Activated B cell treated with CpG ODN at 0.5 μM for 24 hours (primary cell): ENCODE measurements around the gene VPS26B. TPM values are rescaled to one million over a fixed set of nuclear protein-coding genes. Genes with fewer than 3 reads are reported as not detected.

ENCODE experiments used
- ATAC-seq: fragments of 200-7000 bp; cut with Tn5 transposase; one replicate; pipeline ENCODE4 v1.10.0; 2021; ENCODE audit warnings: low read depth, mild to moderate bottlenecking, moderate library complexity
- CTCF ChIA-PET: fragments of 350-600 bp; sonication (Branson Sonifier 250); formaldehyde crosslinking; loops from one replicate; lab custom pipeline; 2021; ENCODE audit warnings: antibody characterized with exemption; lab: Charles Lee
- POLR2A ChIA-PET: fragments of 350-600 bp; sonication (Branson Sonifier 250); formaldehyde crosslinking; loops from one replicate; lab custom pipeline; 2021; ENCODE audit warnings: antibody characterized with exemption; lab: Charles Lee
- DNase-seq: peaks from one replicate; pipeline ENCODE4 v3.0.0; 2022
- H3K27ac Mint-ChIP-seq: one replicate; pipeline ENCODE4 v1.8.0; 2020; ENCODE audit warnings: mixed read lengths
- H3K27me3 Mint-ChIP-seq: one replicate; pipeline ENCODE4 v1.8.0; 2021; ENCODE audit warnings: mixed read lengths
- H3K36me3 Mint-ChIP-seq: one replicate; pipeline ENCODE4 v1.8.0; 2021; ENCODE audit warnings: low read depth, mixed read lengths
- H3K4me1 Mint-ChIP-seq: one replicate; pipeline ENCODE4 v1.8.0; 2021; ENCODE audit warnings: mixed read lengths
- H3K4me3 Mint-ChIP-seq: one replicate; pipeline ENCODE4 v1.8.0; 2020; ENCODE audit warnings: mild to moderate bottlenecking, mixed read lengths
- H3K9me3 Mint-ChIP-seq: one replicate; pipeline ENCODE4 v1.8.0; 2020; ENCODE audit warnings: mixed read lengths
- intact Hi-C: fragments of 100-400 bp; cut with micrococcal nuclease; formaldehyde crosslinking; loops from one replicate; pipeline ENCODE4 v1.15.1; 2024
- total RNA-seq: library from RNA; stranded (reverse); gene quantifications from 2 replicates; pipeline ENCODE4 v1.2.3, GENCODE V29; 2022
- TF ChIP-seq, protein P1 (sequence below): fragments of 200-600 bp; IDR thresholded peaks from one replicate; pipeline ENCODE4 v1.8.0; 2022; ENCODE audit warnings: antibody characterized with exemption, mild to moderate bottlenecking

Gene VPS26B
- total RNA-seq, 1 donor from 2014 or later, result 11.4 TPM

DNA sequence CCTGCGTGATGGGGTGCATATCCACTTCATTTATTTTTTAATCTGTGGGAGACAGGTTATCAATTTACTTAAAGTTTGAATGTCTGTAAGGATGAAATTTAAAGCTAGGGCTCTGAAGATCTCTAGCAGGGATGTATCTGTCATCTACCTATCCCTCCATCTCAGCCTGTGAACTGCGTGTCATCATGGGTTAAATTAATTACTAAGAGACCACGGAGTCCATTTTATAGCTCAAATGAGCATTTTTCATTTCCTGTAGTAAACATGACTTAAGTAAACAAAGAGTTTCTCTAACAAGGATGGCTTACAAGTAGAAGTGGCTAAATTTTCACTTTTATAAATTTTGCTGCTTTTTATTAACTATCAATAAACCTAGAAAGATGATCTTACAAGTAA is 48.8 kb downstream of the VPS26B start:
- H3K4me1 Mint-ChIP-seq, result peaks cover 21% of the 10 kb centered on the region
- DNase-seq (no peak), ATAC-seq (no peak)
- CTCF ChIA-PET, result no interaction called here
- no peaks in the 10 kb centered on the region for H3K9me3 Mint-ChIP-seq
- intact Hi-C loops, result no loop called here
- H3K4me3 Mint-ChIP-seq, result no peak overlapping the region
- no peak overlapping the region for H3K27ac Mint-ChIP-seq
- no peaks in the 10 kb centered on the region for H3K36me3 Mint-ChIP-seq
- POLR2A ChIA-PET, result no interaction called here
- peaks cover 67% of the 10 kb centered on the region for H3K27me3 Mint-ChIP-seq
- TF ChIP-seq, protein P1, sequence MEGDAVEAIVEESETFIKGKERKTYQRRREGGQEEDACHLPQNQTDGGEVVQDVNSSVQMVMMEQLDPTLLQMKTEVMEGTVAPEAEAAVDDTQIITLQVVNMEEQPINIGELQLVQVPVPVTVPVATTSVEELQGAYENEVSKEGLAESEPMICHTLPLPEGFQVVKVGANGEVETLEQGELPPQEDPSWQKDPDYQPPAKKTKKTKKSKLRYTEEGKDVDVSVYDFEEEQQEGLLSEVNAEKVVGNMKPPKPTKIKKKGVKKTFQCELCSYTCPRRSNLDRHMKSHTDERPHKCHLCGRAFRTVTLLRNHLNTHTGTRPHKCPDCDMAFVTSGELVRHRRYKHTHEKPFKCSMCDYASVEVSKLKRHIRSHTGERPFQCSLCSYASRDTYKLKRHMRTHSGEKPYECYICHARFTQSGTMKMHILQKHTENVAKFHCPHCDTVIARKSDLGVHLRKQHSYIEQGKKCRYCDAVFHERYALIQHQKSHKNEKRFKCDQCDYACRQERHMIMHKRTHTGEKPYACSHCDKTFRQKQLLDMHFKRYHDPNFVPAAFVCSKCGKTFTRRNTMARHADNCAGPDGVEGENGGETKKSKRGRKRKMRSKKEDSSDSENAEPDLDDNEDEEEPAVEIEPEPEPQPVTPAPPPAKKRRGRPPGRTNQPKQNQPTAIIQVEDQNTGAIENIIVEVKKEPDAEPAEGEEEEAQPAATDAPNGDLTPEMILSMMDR, result no peak

DNA sequence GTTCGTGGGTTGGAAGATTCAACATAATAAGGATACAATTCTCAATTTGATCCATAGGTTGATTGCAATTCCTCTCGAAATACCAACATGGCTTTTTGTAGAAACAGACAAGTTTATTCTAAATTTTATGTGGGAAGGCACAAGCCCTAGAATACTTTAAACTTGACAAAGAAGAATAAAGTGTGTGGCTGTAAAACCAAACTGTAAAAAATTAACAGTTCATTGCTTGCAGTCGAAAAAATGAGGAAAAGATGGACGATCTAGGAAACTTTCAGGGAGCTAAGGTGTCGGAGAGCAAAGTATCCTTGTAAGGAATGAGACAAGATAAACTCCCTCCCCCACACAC is 50.7 kb downstream of the VPS26B start:
- H3K36me3 Mint-ChIP-seq, result no peaks in the 10 kb centered on the region
- peaks cover 71% of the 10 kb centered on the region for H3K27me3 Mint-ChIP-seq
- TF ChIP-seq, protein P1, result no peak
- ChIA-PET POLR2A (no interaction called here), CTCF (interaction anchor here (1.3 kb wide), 1 partner anchor 21 kb away, joined by 3 read pairs; no protein-coding TSS in a partner anchor)
- H3K9me3 Mint-ChIP-seq, result no peaks in the 10 kb centered on the region
- ATAC-seq (no peak), DNase-seq (no peak)
- intact Hi-C loops, result loop anchor here (5.0 kb wide), 1 partner anchor 57 kb away; the partner anchor contains the start of gene GLB1L2
- H3K27ac Mint-ChIP-seq, result no peak overlapping the region
- peaks cover 21% of the 10 kb centered on the region for H3K4me1 Mint-ChIP-seq
- peak overlapping the region; percentile 76 for H3K4me3 Mint-ChIP-seq

DNA sequence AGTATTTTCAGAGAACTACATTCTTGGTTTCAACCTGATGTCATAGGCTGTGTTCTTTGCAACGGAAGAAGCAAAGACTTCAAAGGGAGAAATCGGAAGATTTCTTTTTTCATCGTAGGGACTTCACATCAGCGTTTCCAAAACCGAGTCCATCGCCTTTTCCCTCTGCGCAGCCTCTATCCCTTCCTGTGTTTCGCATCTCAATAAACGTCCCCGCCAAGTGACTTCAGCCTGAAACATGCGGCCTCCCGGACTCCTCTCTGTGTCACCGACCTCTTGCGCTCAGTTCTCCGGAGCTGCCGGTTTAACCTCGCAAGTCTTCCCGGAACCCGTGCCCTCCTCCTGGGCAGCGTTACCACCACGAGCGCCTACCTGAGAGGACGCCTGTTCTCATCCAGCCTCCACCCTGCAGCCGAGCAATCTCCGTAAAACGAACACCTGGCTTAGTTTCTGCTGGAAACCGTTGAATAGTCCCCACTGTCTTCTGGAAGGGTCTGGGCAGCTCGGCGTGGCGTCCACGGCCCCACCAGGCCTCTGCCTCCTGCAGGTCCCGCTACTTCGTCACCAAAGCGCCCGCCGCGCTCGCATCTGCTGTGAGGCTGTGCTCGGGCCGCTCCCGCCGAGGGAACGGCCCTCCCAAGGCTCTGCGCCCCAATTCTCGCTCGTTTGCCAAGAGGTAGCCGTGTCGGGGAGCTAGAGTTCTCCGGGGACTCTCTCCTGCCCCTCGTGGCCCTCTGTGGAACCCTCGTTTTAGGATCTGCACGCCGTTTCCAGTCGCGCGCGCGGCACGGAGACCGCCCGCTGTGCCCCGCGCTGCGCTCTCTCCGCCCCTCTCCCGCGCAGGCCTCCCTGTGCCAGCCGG is 51.3 kb downstream of the VPS26B start, which contains the start of gene GLB1L3:
GLB1L3 (plus strand) TSS at position 846 of the 862 bp plus-strand sequence. CDS start 362 bp downstream, outside the sequence.
- Mint-ChIP-seq H3K36me3 (no peaks in the 10 kb centered on the region), H3K27me3 (peaks cover 71% of the 10 kb centered on the region), H3K27ac (no peak within 1 kb of the TSS), H3K4me3 (peak within 1 kb of the TSS; percentile 76), H3K9me3 (no peaks in the 10 kb centered on the region), H3K4me1 (peaks cover 21% of the 10 kb centered on the region)
- TF ChIP-seq, protein P1, result no peak
- POLR2A ChIA-PET, result interaction anchor here (1.0 kb wide), 1 partner anchor 22 kb away, joined by 3 read pairs; the partner anchor contains the start of gene ACAD8
- intact Hi-C loops, result loop anchor here (2.0 to 5.0 kb wide), 2 partner anchors 23 to 57 kb away; partner anchors contain the start of genes ACAD8, GLB1L2 and THYN1
- CTCF ChIA-PET, result interaction anchor here (1.3 kb wide), 2 partner anchors 14 to 21 kb away, joined by 3 read pairs; no protein-coding TSS in a partner anchor
- peak; percentile 72 for ATAC-seq
- DNase-seq, result peak; percentile 30

DNA sequence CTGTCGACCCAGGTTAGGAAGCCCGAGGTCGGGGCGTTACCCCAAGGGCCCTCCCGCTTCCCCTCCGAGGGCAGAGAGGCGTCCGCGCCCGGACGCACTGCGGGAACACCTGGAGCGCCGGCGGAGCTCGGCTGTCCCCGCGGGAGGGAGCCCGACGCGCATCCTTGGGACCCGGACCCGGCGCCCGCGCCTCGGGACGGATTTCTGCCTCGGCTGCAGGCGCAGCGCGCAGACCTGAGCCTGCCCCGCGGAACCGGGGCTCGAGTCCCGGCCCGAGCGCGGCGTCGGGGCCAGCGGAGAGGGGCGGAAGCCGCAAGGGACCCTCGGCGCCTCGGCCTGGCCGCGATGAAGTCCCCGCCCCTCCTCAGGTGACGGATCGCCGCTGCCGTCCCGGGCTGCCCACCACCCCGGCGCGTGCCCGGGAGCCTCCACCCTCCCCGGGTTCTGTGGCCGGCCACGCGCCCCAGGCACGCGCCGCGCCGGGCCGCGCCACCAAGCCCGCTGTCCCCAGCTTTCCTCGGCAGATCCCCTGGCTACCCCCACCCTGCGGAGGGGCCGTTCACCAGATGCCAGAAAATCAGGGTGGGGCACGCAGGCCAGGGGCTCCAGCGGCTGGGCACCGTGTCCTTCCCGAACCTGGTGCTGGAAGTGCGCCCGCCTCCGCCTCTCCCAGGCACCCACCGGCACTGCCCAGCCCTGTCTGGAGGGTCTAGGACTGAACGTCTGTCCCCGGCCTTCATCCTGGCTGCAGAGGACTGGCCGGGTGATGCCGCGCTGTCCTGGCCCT is 52.1 kb downstream of the VPS26B start:
- ChIA-PET CTCF (interaction anchor here (1.3 kb wide), 2 partner anchors 14 to 22 kb away, joined by 3 read pairs; no protein-coding TSS in a partner anchor), POLR2A (interaction anchor here (1.0 kb wide), 1 partner anchor 23 kb away, joined by 3 read pairs; the partner anchor contains the start of gene ACAD8)
- Mint-ChIP-seq H3K27ac (no peak overlapping the region), H3K27me3 (peaks cover 69% of the 10 kb centered on the region), H3K4me1 (peaks cover 21% of the 10 kb centered on the region), H3K36me3 (no peaks in the 10 kb centered on the region), H3K9me3 (no peaks in the 10 kb centered on the region), H3K4me3 (peak overlapping the region; percentile 76)
- TF ChIP-seq, protein P1, result no peak
- ATAC-seq (no peak), DNase-seq (no peak)
- intact Hi-C loops, result loop anchor here (2.0 to 5.0 kb wide), 2 partner anchors 24 to 56 kb away; partner anchors contain the start of genes ACAD8, GLB1L2 and THYN1
